T-cell (primary cell): ENCODE results near the gene ASB1. TPM values are rescaled to one million over a fixed set of nuclear protein-coding genes. Genes with fewer than 3 reads are reported as not detected.

Source experiments
- ATAC-seq, 4 experiments: fragments of 200-7000 bp in 3 of 4; fragments of 150-1000 bp in 1 of 4; cut with Tn5 transposase; replicated peaks in 1 of 4; 1 replicate in 3 of 4; 2 replicates in 1 of 4; pipeline ENCODE4 v1.10.0; 2021; ENCODE audit warnings: moderate library complexity in 3 of 4, mild to moderate bottlenecking in 2 of 4, moderate number of reproducible peaks in 1 of 4
- CTCF ChIA-PET, 2 donors: fragments of 300-600 bp; sonication (Branson Sonifier 250); formaldehyde crosslinking; loops; one replicate each; lab custom pipeline; 2022; ENCODE audit warnings: antibody characterized with exemption in 2 of 2; lab: Charles Lee
- POLR2A ChIA-PET, 2 donors: fragments of 300-600 bp; sonication (Branson Sonifier 250); formaldehyde crosslinking; loops; one replicate each; lab custom pipeline; 2022; ENCODE audit warnings: antibody characterized with exemption in 2 of 2; lab: Charles Lee
- DNase-seq, 35 experiments: peaks; one replicate each; pipeline versions ENCODE4 v3.0.0 to v3.0.0-alpha.2; 2013 to 2023
- H3K27ac ChIP-seq: one replicate; pipeline ENCODE4 v1.5.1; 2013; ENCODE audit warnings: low read length
- H3K27me3 ChIP-seq, 2 experiments: replicated peaks in 1 of 2; 1 replicate in 1 of 2; 2 replicates in 1 of 2; pipeline versions ENCODE4 v1.6.1 to v1.7.0; 2013; ENCODE audit warnings: low read length in 1 of 2, mixed read lengths in 1 of 2; ENCODE audit not compliant: control insufficient read depth in 2 of 2, insufficient read depth in 2 of 2; ENCODE audit errors: extremely low read depth in 1 of 2
- H3K36me3 ChIP-seq, 2 donors: 1 replicate in 1 of 2; 2 replicates in 1 of 2; pipeline versions ENCODE4 v1.6.1 to v1.7.0; 2013; ENCODE audit warnings: low read length in 1 of 2; ENCODE audit not compliant: control insufficient read depth in 2 of 2, insufficient read depth in 1 of 2; ENCODE audit errors: extremely low read depth in 1 of 2
- H3K4me1 ChIP-seq, 2 experiments: 1 replicate in 1 of 2; 2 replicates in 1 of 2; pipeline versions ENCODE4 v1.6.1 to v1.7.0; 2013; ENCODE audit warnings: low read length in 2 of 2, mixed read lengths in 1 of 2; ENCODE audit not compliant: insufficient read depth in 2 of 2, control insufficient read depth in 1 of 2; ENCODE audit errors: extremely low read depth in 1 of 2
- H3K4me3 ChIP-seq, 2 donors: 1 replicate in 1 of 2; 2 replicates in 1 of 2; pipeline versions ENCODE4 v1.5.1 to v1.7.0; 2013; ENCODE audit warnings: mild to moderate bottlenecking in 2 of 2, low read length in 1 of 2, moderate library complexity in 1 of 2; ENCODE audit not compliant: control insufficient read depth in 1 of 2; ENCODE audit errors: extremely low read depth in 1 of 2
- H3K9me3 ChIP-seq: 2 replicates; pipeline ENCODE4 v1.7.0; 2013
- H3K27ac Mint-ChIP-seq, 2 donors: one replicate each; pipeline ENCODE4 v1.8.0; 2020 to 2021; ENCODE audit warnings: mild to moderate bottlenecking in 2 of 2, mixed read lengths in 2 of 2
- H3K27me3 Mint-ChIP-seq, 2 donors: one replicate each; pipeline ENCODE4 v1.8.0; 2021 to 2022; ENCODE audit warnings: mixed read lengths in 2 of 2
- H3K36me3 Mint-ChIP-seq: one replicate; pipeline ENCODE4 v1.8.0; 2021; ENCODE audit warnings: mixed read lengths
- H3K4me1 Mint-ChIP-seq, 3 donors: one replicate each; pipeline ENCODE4 v1.8.0; 2020 to 2022; ENCODE audit warnings: mixed read lengths in 3 of 3, mild to moderate bottlenecking in 1 of 3
- H3K4me3 Mint-ChIP-seq, 3 donors: one replicate each; pipeline ENCODE4 v1.8.0; 2020 to 2022; ENCODE audit warnings: mild to moderate bottlenecking in 3 of 3, mixed read lengths in 3 of 3, moderate library complexity in 3 of 3
- H3K9me3 Mint-ChIP-seq, 3 donors: one replicate each; pipeline ENCODE4 v1.8.0; 2020 to 2022; ENCODE audit warnings: mixed read lengths in 3 of 3
- WGBS: methylation state at CpG from one replicate; pipeline ENCODE4 v1.1.5; 2013; ENCODE audit warnings: missing lambda C conversion rate; ENCODE audit not compliant: insufficient coverage; 5-methylcytosine and 5-hydroxymethylcytosine counted together
- total RNA-seq, 35 experiments: library from RNA in 6 of 35; stranded (reverse) in 6 of 35; fragments of 120-200 nt in 1 of 35; gene quantifications; one replicate each; pipeline versions ENCODE4 v1.2.1 to v1.2.4 and lab custom pipeline; 2013 to 2026

ASB1 gene
- total RNA-seq, 5 donors from 2014 or later (not counting 1 experiment from before 2014, with no cell fraction given): 28.6 to 44.1 (median 42.3) TPM

DNA sequence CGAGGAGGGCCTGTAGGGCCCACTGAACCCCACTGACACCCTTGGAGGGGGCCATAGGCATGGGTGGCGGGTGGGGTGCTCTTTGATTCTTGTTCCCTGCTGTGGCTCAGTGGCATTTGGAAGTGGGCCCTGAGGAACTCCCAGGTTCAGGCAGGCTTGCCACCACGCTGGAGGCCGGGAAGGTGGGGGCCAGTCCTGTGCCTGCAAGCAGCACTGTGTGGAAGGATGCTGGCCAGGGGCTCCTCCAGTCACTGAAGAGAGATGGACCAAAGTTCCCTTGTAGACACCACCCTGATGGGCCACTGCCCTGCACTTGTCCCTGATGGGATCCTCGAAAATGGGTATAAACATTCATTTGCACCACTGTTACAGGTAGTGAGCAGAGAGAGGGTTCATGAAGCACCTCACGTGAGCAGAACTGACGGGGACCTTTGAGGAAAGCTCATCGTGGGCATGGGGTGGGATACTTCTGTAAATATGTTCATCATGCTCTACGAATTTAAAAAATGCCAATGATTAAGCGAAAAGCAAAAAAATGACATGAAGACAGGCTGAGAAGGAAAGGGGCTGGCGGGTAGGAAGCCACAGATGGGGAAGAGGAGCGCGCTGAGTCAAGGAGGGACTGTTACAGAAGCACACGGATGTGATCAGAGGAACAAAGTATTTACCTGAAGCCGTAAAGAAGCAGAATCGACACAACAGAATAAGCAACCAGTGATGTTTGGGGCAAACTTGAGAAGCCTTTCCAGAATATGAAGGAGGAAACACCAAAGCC, 45.2 kb upstream of the ASB1 start:
- peaks cover 0 to 5% of the 10 kb centered on the region in 2 donors for H3K36me3 ChIP-seq
- no peak overlapping the region for H3K4me3 ChIP-seq
- ATAC-seq (no peak), DNase-seq (no peak)
- no peaks in the 10 kb centered on the region for H3K9me3 ChIP-seq
- H3K27me3 ChIP-seq: peaks cover 0 to 3% of the 10 kb centered on the region in 2 experiments
- 77% methylated on average over 16 of the region's 16 CpGs for WGBS
- Mint-ChIP-seq H3K36me3 (peaks cover 32% of the 10 kb centered on the region), H3K9me3 (no peaks in the 10 kb centered on the region), H3K4me3 (no peak overlapping the region), H3K27ac (no peak overlapping the region), H3K27me3 (no peaks in the 10 kb centered on the region), H3K4me1 (peaks cover 21 to 30% (median 23%) of the 10 kb centered on the region in 3 donors)
- H3K27ac ChIP-seq: no peak overlapping the region
- peaks cover 10 to 26% of the 10 kb centered on the region in 2 experiments for H3K4me1 ChIP-seq
- ChIA-PET POLR2A (no interaction called here), CTCF (interaction anchor here in 1 of 2 donors (0.6 kb wide), 1 partner anchor 841 kb away, joined by 3 read pairs; no protein-coding TSS in a partner anchor)

DNA sequence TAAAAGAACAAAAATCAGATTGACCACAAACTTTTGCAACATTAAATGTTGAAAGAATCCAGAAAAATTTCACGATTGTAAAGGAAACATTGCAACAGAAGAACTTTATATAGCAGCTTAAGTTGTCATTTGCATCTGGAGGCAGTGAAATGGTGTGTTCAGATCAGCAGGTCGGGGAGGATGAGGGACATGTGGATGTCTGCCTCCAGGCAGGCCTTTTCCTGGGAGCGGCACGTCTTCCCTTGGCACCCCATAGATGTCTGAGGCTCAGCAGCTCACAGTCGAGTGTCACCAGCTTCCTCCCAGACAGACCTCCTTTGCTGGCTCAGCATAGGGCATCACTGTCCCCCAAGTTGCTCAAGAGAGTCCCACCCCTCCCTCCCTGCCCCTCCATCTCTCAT, 44.3 kb upstream of the ASB1 start:
- 88% methylated on average over 4 of the region's 5 CpGs for WGBS
- Histone ChIP-seq H3K9me3 (no peaks in the 10 kb centered on the region), H3K4me1 (peaks cover 5 to 19% of the 10 kb centered on the region in 2 experiments), H3K27me3 (peaks cover 0 to 3% of the 10 kb centered on the region in 2 experiments), H3K27ac (no peak overlapping the region), H3K4me3 (no peak overlapping the region), H3K36me3 (peaks cover 0 to 5% of the 10 kb centered on the region in 2 donors)
- H3K36me3 Mint-ChIP-seq: peaks cover 32% of the 10 kb centered on the region
- H3K4me1 Mint-ChIP-seq: peaks cover 14 to 26% (median 18%) of the 10 kb centered on the region in 3 donors
- no peak for DNase-seq
- no peak for ATAC-seq
- CTCF ChIA-PET: no interaction called here
- POLR2A ChIA-PET: no interaction called here
- no peaks in the 10 kb centered on the region for H3K9me3 Mint-ChIP-seq
- no peak overlapping the region for H3K27ac Mint-ChIP-seq
- no peak overlapping the region for H3K4me3 Mint-ChIP-seq
- no peaks in the 10 kb centered on the region for H3K27me3 Mint-ChIP-seq

DNA sequence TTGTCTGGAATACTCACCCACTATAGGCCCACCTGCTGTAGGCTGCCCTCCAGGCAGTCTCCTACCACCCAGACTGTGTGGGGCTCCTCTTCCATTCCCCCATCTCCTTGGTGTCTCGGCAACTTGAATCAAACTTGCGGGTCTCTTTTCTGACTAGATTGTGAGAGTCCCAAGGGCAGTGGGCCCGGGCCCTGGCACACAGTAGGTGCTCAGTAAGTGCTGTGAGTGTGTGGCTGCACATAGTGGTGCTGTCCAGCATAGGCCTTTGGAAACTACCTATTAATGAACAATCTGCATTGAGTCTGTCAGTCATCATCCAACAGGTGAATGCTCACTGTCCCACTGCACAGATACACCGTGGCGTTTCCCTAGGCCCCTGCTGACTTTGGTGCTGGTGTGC, 43.6 kb upstream of the ASB1 start:
- Histone ChIP-seq H3K27me3 (peaks cover 0 to 3% of the 10 kb centered on the region in 2 experiments), H3K27ac (no peak overlapping the region), H3K36me3 (peaks cover 0 to 5% of the 10 kb centered on the region in 2 donors), H3K9me3 (no peaks in the 10 kb centered on the region), H3K4me3 (no peak overlapping the region), H3K4me1 (peaks cover 3 to 19% of the 10 kb centered on the region in 2 experiments)
- ChIA-PET CTCF (no interaction called here), POLR2A (no interaction called here)
- ATAC-seq: no peak
- no peak overlapping the region for H3K27ac Mint-ChIP-seq
- peaks cover 10 to 21% (median 16%) of the 10 kb centered on the region in 3 donors for H3K4me1 Mint-ChIP-seq
- no peak overlapping the region for H3K4me3 Mint-ChIP-seq
- 93% methylated on average over 2 of the region's 5 CpGs for WGBS
- no peaks in the 10 kb centered on the region for H3K27me3 Mint-ChIP-seq
- no peaks in the 10 kb centered on the region for H3K9me3 Mint-ChIP-seq
- peaks cover 35% of the 10 kb centered on the region for H3K36me3 Mint-ChIP-seq
- DNase-seq: no peak

DNA sequence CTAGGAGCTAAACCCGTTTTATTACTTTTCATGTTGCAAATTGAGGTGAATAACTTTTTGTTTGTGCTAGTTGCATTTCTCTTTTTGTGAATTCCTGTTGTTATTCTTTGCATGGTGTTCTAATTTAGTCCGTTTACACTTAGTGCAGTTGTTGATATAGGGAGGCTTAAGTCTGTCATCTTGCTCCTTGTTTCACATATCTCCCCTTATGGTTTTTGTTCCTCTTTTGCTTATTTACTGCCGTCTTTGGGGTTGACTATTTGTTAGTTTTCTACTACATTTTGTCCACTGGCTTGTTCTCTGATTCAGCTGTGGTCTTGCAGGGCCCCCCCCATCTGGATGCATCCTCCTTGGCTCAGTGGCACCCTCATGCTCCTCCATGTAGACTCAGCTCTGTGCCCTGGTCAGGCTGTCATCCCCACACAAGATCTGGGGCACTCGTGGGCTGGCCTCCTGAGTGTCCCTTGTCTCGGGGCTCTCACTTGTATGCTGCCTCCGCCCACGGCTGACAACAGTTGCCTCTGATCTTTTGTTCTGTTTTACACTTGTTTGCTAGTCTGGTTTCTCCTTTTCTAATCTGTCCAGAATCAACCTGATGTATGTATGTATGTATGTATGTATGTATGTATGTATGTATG, 42.9 kb upstream of the ASB1 start:
- Mint-ChIP-seq H3K27me3 (no peaks in the 10 kb centered on the region), H3K4me1 (peaks cover 10 to 18% (median 16%) of the 10 kb centered on the region in 3 donors), H3K9me3 (no peaks in the 10 kb centered on the region), H3K4me3 (no peak overlapping the region), H3K36me3 (peaks cover 35% of the 10 kb centered on the region), H3K27ac (no peak overlapping the region)
- 81% methylated on average over 2 of the region's 7 CpGs for WGBS
- no peaks in the 10 kb centered on the region for H3K9me3 ChIP-seq
- ChIA-PET POLR2A (no interaction called here), CTCF (no interaction called here)
- no peak for ATAC-seq
- no peaks in the 10 kb centered on the region for H3K27me3 ChIP-seq
- H3K27ac ChIP-seq: no peak overlapping the region
- H3K4me3 ChIP-seq: no peak overlapping the region
- H3K4me1 ChIP-seq: peaks cover 3 to 16% of the 10 kb centered on the region in 2 experiments
- DNase-seq: no peak
- peaks cover 0 to 5% of the 10 kb centered on the region in 2 donors for H3K36me3 ChIP-seq

DNA sequence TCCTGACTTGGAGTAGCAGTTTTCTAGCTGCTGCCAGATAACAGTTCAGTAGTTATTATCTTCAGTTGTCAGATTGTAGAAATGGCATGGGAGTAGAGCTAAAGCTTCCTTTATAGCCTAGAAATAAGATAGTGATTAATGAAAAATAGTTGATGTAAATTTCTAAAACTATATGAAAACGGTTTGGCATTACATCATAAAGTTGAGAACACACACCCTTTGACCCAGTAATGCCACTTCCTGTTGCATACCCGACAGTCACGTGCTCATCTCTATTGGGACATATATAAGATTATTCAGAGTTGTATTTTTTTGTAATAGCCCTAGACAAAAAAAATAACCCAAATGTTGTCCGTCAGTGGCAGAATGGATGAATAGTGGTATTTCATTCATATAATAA, 39.4 kb upstream of the ASB1 start:
- Mint-ChIP-seq H3K4me3 (no peak overlapping the region), H3K27me3 (no peaks in the 10 kb centered on the region), H3K4me1 (peaks cover 0 to 7% (median 5%) of the 10 kb centered on the region in 3 donors), H3K9me3 (no peaks in the 10 kb centered on the region), H3K36me3 (peaks cover 19% of the 10 kb centered on the region), H3K27ac (no peak overlapping the region)
- no peaks in the 10 kb centered on the region for H3K27me3 ChIP-seq
- no peaks in the 10 kb centered on the region for H3K4me1 ChIP-seq
- DNase-seq (no peak), ATAC-seq (no peak)
- H3K9me3 ChIP-seq: no peaks in the 10 kb centered on the region
- ChIA-PET POLR2A (no interaction called here), CTCF (no interaction called here)
- peaks cover 0 to 5% of the 10 kb centered on the region in 2 donors for H3K36me3 ChIP-seq
- H3K27ac ChIP-seq: no peak overlapping the region
- WGBS: no CpG with 5 or more reads among the region's 4 CpGs
- no peak overlapping the region for H3K4me3 ChIP-seq

DNA sequence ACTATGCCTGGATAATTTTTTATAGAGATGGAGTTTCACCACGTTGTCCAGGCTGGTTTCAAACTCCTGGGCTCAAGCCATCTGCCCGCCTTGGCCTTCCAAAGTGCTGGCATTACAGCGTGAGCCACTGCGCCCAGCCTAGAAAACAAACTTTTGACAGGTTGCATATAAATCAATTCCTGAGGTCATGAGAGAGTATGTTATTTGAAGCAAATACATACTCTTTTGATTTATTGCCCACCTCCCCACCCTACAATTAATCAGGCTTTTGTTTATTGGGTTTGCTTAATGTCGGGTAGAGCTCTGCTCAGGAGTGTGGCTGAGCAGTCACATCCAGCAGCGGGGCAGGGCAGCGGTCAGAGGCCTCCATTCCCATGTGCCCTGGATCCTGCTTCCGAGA, 37.9 kb upstream of the ASB1 start:
- Mint-ChIP-seq H3K36me3 (peaks cover 6% of the 10 kb centered on the region), H3K9me3 (no peaks in the 10 kb centered on the region), H3K4me1 (peaks cover 0 to 7% (median 5%) of the 10 kb centered on the region in 3 donors), H3K27me3 (no peaks in the 10 kb centered on the region), H3K27ac (no peak overlapping the region), H3K4me3 (no peak overlapping the region)
- DNase-seq (no peak), ATAC-seq (no peak)
- no peak overlapping the region for H3K27ac ChIP-seq
- H3K36me3 ChIP-seq: no peaks in the 10 kb centered on the region
- ChIA-PET POLR2A (no interaction called here), CTCF (no interaction called here)
- no peaks in the 10 kb centered on the region for H3K4me1 ChIP-seq
- H3K9me3 ChIP-seq: no peaks in the 10 kb centered on the region
- H3K27me3 ChIP-seq: no peaks in the 10 kb centered on the region
- no peak overlapping the region for H3K4me3 ChIP-seq
- 84% methylated on average over 4 of the region's 8 CpGs for WGBS
